HEK293 (cell line): ENCODE data around the gene TYW1B.
"Not testable (repeated sequence)": the region's sequence is repeated elsewhere in the genome, so short reads cannot be mapped to it uniquely, and the experiment has no call there.

ENCODE experiments used
- CTCF ChIA-PET: fragments of 350-600 bp; formaldehyde crosslinking; extraction: SDS; loops from one replicate; lab custom pipeline; 2021; ENCODE audit warnings: antibody characterized with exemption; lab: Yijun Ruan, JAX
- POLR2A ChIA-PET: fragments of 300-600 bp; formaldehyde crosslinking; extraction: SDS; loops from one replicate; lab custom pipeline; 2020; ENCODE audit warnings: antibody characterized with exemption, inconsistent platforms; lab: Yijun Ruan, JAX
- H3K27ac ChIP-seq: fragments of 200-500 bp; sonication (Bioruptor generic); 2 replicates; pipeline ENCODE4 v1.5.1; 2014; ENCODE audit warnings: low read depth, low read length, control low read depth, inconsistent platforms; ENCODE audit errors: extremely low read depth
- H3K36me3 ChIP-seq, 2 experiments: fragments of 200-500 bp in 1 of 2; sonication (Bioruptor generic) in 1 of 2; 1 replicate in 1 of 2; 2 replicates in 1 of 2; pipeline ENCODE4 v1.5.1; 2014 to 2017; ENCODE audit warnings: inconsistent platforms in 2 of 2, low read length in 2 of 2; ENCODE audit not compliant: control insufficient read depth in 2 of 2, insufficient read depth in 1 of 2
- H3K4me1 ChIP-seq: fragments of 200-500 bp; sonication (Bioruptor generic); 2 replicates; pipeline ENCODE4 v1.5.1; 2014; ENCODE audit warnings: mild to moderate bottlenecking, low read length, inconsistent platforms; ENCODE audit not compliant: control insufficient read depth, insufficient read depth
- H3K4me3 ChIP-seq: 2 replicates; pipeline ENCODE4 v1.5.1; 2011; ENCODE audit warnings: low read depth, mild to moderate bottlenecking, control low read depth, low read length, moderate library complexity
- H3K9me3 ChIP-seq: fragments of 200-500 bp; sonication (Bioruptor generic); 2 replicates; pipeline ENCODE4 v1.5.1; 2014; ENCODE audit warnings: low read depth, low read length, inconsistent platforms; ENCODE audit not compliant: control insufficient read depth, insufficient read depth
- GLI4 ChIP-seq: fragments of 450-650 bp; formaldehyde crosslinking; IDR thresholded peaks from 2 replicates; pipeline ENCODE4 v1.5.1; 2016; ENCODE audit warnings: missing biosample characterization, missing genetic modification characterization
- SP7 ChIP-seq: fragments of 450-650 bp; formaldehyde crosslinking; IDR thresholded peaks from 2 replicates; pipeline ENCODE4 v1.5.1; 2016; ENCODE audit warnings: missing biosample characterization, missing genetic modification characterization
- ZNF121 ChIP-seq: fragments of 450-650 bp; formaldehyde crosslinking; IDR thresholded peaks from 2 replicates; pipeline ENCODE4 v1.5.1; 2016; ENCODE audit warnings: missing biosample characterization, missing genetic modification characterization
- ZNF18 ChIP-seq: fragments of 450-650 bp; formaldehyde crosslinking; IDR thresholded peaks from 2 replicates; pipeline ENCODE4 v1.5.1; 2016; ENCODE audit warnings: missing biosample characterization, missing genetic modification characterization
- ZNF239 ChIP-seq: fragments of 450-650 bp; formaldehyde crosslinking; IDR thresholded peaks from 2 replicates; pipeline ENCODE4 v1.5.1; 2016; ENCODE audit warnings: missing biosample characterization, missing genetic modification characterization
- ZNF521 ChIP-seq: fragments of 450-650 bp; formaldehyde crosslinking; IDR thresholded peaks from 2 replicates; pipeline ENCODE4 v1.5.1; 2017; ENCODE audit warnings: missing biosample characterization, mild to moderate bottlenecking, missing genetic modification characterization
- ZNF621 ChIP-seq: fragments of 450-650 bp; formaldehyde crosslinking; IDR thresholded peaks from 2 replicates; pipeline ENCODE4 v1.5.1; 2017; ENCODE audit warnings: missing biosample characterization, missing genetic modification characterization
- ZNF792 ChIP-seq: fragments of 450-650 bp; formaldehyde crosslinking; IDR thresholded peaks from 2 replicates; pipeline ENCODE4 v1.5.1; 2016; ENCODE audit warnings: missing biosample characterization, missing genetic modification characterization
- ZSCAN4 ChIP-seq: fragments of 450-650 bp; formaldehyde crosslinking; IDR thresholded peaks from 2 replicates; pipeline ENCODE4 v1.5.1; 2017; ENCODE audit warnings: missing biosample characterization, missing genetic modification characterization
- ZXDB ChIP-seq: fragments of 450-650 bp; formaldehyde crosslinking; IDR thresholded peaks from 2 replicates; pipeline ENCODE4 v1.5.1; 2016; ENCODE audit warnings: missing biosample characterization, missing genetic modification characterization

The TYW1B gene

GRCh38 chr7:72626428-72627011 lies 201.5 kb downstream of the TYW1B start:
- H3K36me3 ChIP-seq, H3K27ac ChIP-seq, H3K4me3 ChIP-seq, H3K9me3 ChIP-seq, CTCF ChIA-PET, H3K4me1 ChIP-seq, POLR2A ChIA-PET: not testable (repeated sequence)

GRCh38 chr7:72625721-72626423 lies 202.1 kb downstream of the TYW1B start:
- CTCF ChIA-PET, H3K4me1 ChIP-seq, POLR2A ChIA-PET, H3K36me3 ChIP-seq, H3K9me3 ChIP-seq, H3K4me3 ChIP-seq, H3K27ac ChIP-seq: not testable (repeated sequence)

- no peaks in the 10 kb centered on the region for H3K36me3 ChIP-seq
- POLR2A ChIA-PET, result no interaction called here
- H3K4me1 ChIP-seq, result 0 out of 2 replicates have a peak, but pooled peaks cover 2% of the 10 kb centered on the region
- H3K4me3 ChIP-seq, result no peak overlapping the region
- no peaks in the 10 kb centered on the region for H3K9me3 ChIP-seq
- CTCF ChIA-PET, result no interaction called here
- no peak overlapping the region for H3K27ac ChIP-seq
- no peak for TF ChIP-seq ZNF121 (tag by site-specific recombination)
- TF ChIP-seq ZNF621 (tag by site-specific recombination), result no peak
- TF ChIP-seq ZNF239 (tag by site-specific recombination), result 0 out of 2 replicates have a peak, but pooled peaks have one; percentile 28
- 0 out of 2 replicates have a peak, but pooled peaks have one; percentile 42 for TF ChIP-seq ZNF792 (tag by site-specific recombination)
- TF ChIP-seq ZSCAN4 (tag by site-specific recombination), result peak; percentile 92
- TF ChIP-seq SP7 (tag by site-specific recombination), result no peak
- no peak; the same call in 1 of the 2 replicates for TF ChIP-seq GLI4 (tag by site-specific recombination)
- TF ChIP-seq ZXDB, result no peak
- TF ChIP-seq ZNF521 (tag by site-specific recombination), result no peak
- peak; percentile 26; the same call in 1 of the 2 replicates for TF ChIP-seq ZNF18 (tag by site-specific recombination)
These were observed 205.5 kb downstream of the TYW1B start for GRCh38 chr7:72622532-72622931.

GRCh38 chr7:72621761-72622187 lies 206.2 kb downstream of the TYW1B start:
- H3K36me3 ChIP-seq, H3K4me3 ChIP-seq, H3K4me1 ChIP-seq, CTCF ChIA-PET, H3K27ac ChIP-seq, H3K9me3 ChIP-seq, POLR2A ChIA-PET: not testable (repeated sequence)

- CTCF ChIA-PET, H3K36me3 ChIP-seq, H3K4me3 ChIP-seq, H3K9me3 ChIP-seq, H3K27ac ChIP-seq, H3K4me1 ChIP-seq, POLR2A ChIA-PET: not testable (repeated sequence)
These were observed 207.1 kb downstream of the TYW1B start for GRCh38 chr7:72620923-72621322.

GRCh38 chr7:72618435-72619180 lies 209.4 kb downstream of the TYW1B start:
- H3K4me3 ChIP-seq, H3K27ac ChIP-seq, CTCF ChIA-PET, POLR2A ChIA-PET, H3K4me1 ChIP-seq, H3K9me3 ChIP-seq, H3K36me3 ChIP-seq: not testable (repeated sequence)

- POLR2A ChIA-PET, CTCF ChIA-PET, H3K4me1 ChIP-seq, H3K4me3 ChIP-seq, H3K9me3 ChIP-seq, H3K27ac ChIP-seq, H3K36me3 ChIP-seq: not testable (repeated sequence)
These were observed 218.2 kb downstream of the TYW1B start for GRCh38 chr7:72609761-72610160.
